HEK293T (cell line): ENCODE results near the gene VRK1.

ENCODE experiments used
- CTCF ChIA-PET: fragments of 350-600 bp; formaldehyde crosslinking; extraction: SDS; loops from one replicate; lab custom pipeline; 2021; ENCODE audit warnings: antibody characterized with exemption, inconsistent platforms; lab: Yijun Ruan, JAX
- POLR2A ChIA-PET: fragments of 350-600 bp; formaldehyde crosslinking; extraction: SDS; loops from one replicate; lab custom pipeline; 2020; ENCODE audit warnings: antibody characterized with exemption, inconsistent platforms; lab: Yijun Ruan, JAX
- DNase-seq: peaks from one replicate; pipeline ENCODE4 v3.0.0; 2012; ENCODE audit warnings: mixed read lengths; ENCODE audit errors: extremely low spot score
- ARNT ChIP-seq: fragments of 450-650 bp; IDR thresholded peaks from 2 replicates; pipeline ENCODE4 v1.6.1; 2017; ENCODE audit warnings: mild to moderate bottlenecking
- BHLHE40 ChIP-seq: fragments of 450-650 bp; IDR thresholded peaks from 2 replicates; pipeline ENCODE4 v1.6.1; 2016; ENCODE audit warnings: mild to moderate bottlenecking, moderate library complexity, borderline replicate concordance
- CTBP1 ChIP-seq: fragments of 450-650 bp; IDR thresholded peaks from 2 replicates; pipeline ENCODE4 v1.6.1; 2016; ENCODE audit warnings: borderline replicate concordance
- ELF4 ChIP-seq: fragments of 450-650 bp; IDR thresholded peaks from 2 replicates; pipeline ENCODE4 v1.6.1; 2017; ENCODE audit warnings: antibody characterized with exemption
- FOXA1 ChIP-seq: fragments of 450-650 bp; IDR thresholded peaks from 2 replicates; pipeline ENCODE4 v1.6.1; 2016; ENCODE audit warnings: mild to moderate bottlenecking
- FOXK2 ChIP-seq: fragments of 450-650 bp; IDR thresholded peaks from 2 replicates; pipeline ENCODE4 v1.6.1; 2016; ENCODE audit warnings: mild to moderate bottlenecking
- FOXM1 ChIP-seq: fragments of 450-650 bp; IDR thresholded peaks from 2 replicates; pipeline ENCODE4 v1.6.1; 2017; ENCODE audit warnings: mild to moderate bottlenecking, borderline replicate concordance
- HDGF ChIP-seq: fragments of 450-650 bp; IDR thresholded peaks from 2 replicates; pipeline ENCODE4 v1.6.1; 2017; ENCODE audit warnings: antibody characterized with exemption, borderline replicate concordance
- L3MBTL2 ChIP-seq: fragments of 450-650 bp; conservative IDR thresholded peaks from 2 replicates; pipeline ENCODE4 v1.6.1; 2016; ENCODE audit warnings: mild to moderate bottlenecking
- LEF1 ChIP-seq: fragments of 450-650 bp; IDR thresholded peaks from 2 replicates; pipeline ENCODE4 v1.6.1; 2017; ENCODE audit warnings: mild to moderate bottlenecking, borderline replicate concordance
- NFRKB ChIP-seq: fragments of 450-650 bp; IDR thresholded peaks from 2 replicates; pipeline ENCODE4 v1.6.1; 2016; ENCODE audit warnings: mild to moderate bottlenecking, moderate library complexity
- SP1 ChIP-seq: fragments of 450-650 bp; IDR thresholded peaks from 2 replicates; pipeline ENCODE4 v1.6.1; 2017
- SUZ12 ChIP-seq: fragments of 450-650 bp; IDR thresholded peaks from 2 replicates; pipeline ENCODE4 v1.6.1; 2016; ENCODE audit warnings: mild to moderate bottlenecking
- TARDBP ChIP-seq: fragments of 450-650 bp; IDR thresholded peaks from 2 replicates; pipeline ENCODE4 v1.6.1; 2016
- ZNF384 ChIP-seq: fragments of 450-650 bp; IDR thresholded peaks from 2 replicates; pipeline ENCODE4 v1.6.1; 2016
- TF ChIP-seq, protein P1 (sequence below): fragments of 450-650 bp; IDR thresholded peaks from 2 replicates; pipeline ENCODE4 v1.6.1; 2016

The VRK1 gene

GRCh38 chr14:96914571-96915128 is 117.5 kb downstream of the VRK1 start:
- ChIA-PET CTCF (no interaction called here), POLR2A (no interaction called here)
- no peak for DNase-seq
- TF ChIP-seq ARNT (no peak), NFRKB (no peak), SP1 (no peak), BHLHE40 (no peak), TARDBP (no peak), SUZ12 (no peak), FOXA1 (no peak), FOXM1 (no peak), L3MBTL2 (no peak), ELF4 (no peak)
- TF ChIP-seq, protein P1, sequence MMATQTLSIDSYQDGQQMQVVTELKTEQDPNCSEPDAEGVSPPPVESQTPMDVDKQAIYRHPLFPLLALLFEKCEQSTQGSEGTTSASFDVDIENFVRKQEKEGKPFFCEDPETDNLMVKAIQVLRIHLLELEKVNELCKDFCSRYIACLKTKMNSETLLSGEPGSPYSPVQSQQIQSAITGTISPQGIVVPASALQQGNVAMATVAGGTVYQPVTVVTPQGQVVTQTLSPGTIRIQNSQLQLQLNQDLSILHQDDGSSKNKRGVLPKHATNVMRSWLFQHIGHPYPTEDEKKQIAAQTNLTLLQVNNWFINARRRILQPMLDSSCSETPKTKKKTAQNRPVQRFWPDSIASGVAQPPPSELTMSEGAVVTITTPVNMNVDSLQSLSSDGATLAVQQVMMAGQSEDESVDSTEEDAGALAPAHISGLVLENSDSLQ: no peak

DNA sequence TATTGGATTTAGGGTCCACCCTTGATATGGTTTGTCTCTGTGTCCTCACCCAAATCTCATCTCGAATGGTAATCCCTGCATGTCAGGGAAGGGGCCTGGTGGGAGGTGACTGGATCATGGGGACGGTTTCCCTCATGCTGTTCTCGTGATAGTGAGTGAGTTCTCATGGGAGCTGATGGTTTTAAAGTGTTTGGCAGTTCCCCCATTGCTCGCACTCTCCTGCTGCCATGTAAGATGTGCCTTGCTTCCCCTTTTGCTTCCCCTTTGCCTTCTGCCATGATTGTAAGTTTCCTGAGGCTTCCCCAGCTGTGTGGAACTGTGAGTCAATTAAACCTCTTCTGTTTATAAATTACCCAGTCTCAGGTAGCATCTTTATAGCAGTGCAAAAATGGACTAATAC is 118.3 kb downstream of the VRK1 start:
- ChIA-PET CTCF (no interaction called here), POLR2A (no interaction called here)
- TF ChIP-seq CTBP1 (no peak), FOXK2 (no peak), ZNF384 (no peak), NFRKB (no peak), ARNT (no peak), FOXA1 (no peak), TARDBP (no peak), SP1 (no peak), BHLHE40 (no peak), HDGF (no peak), FOXM1 (no peak), SUZ12 (no peak), L3MBTL2 (no peak), ELF4 (no peak), LEF1 (no peak)
- TF ChIP-seq, protein P1: no peak
- no peak for DNase-seq

DNA sequence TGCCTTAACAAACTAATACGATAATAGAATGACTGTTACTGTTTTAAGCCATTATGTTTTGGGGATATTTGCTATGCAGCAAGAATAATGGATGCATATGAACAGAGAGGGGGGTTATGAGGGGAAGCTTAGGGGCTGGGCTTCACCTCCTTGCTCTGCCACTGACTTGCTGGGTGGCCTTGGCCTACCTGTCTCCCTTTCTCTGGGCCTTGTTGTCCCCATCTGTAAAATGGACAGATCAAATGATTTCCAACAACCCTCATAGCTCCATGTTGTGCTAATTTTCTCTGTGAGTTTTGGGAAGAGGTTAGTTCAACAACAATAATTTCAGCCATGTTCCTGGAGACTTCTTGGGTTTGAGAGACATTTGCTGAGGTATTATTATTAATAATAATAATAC is 119.6 kb downstream of the VRK1 start:
- ChIA-PET POLR2A (no interaction called here), CTCF (no interaction called here)
- no peak for TF ChIP-seq CTBP1
- DNase-seq: no peak

- ChIA-PET CTCF (no interaction called here), POLR2A (no interaction called here)
- no peak for DNase-seq
- TF ChIP-seq FOXA1: no peak
- no peak for TF ChIP-seq HDGF
- no peak for TF ChIP-seq ARNT
- no peak for TF ChIP-seq L3MBTL2
- TF ChIP-seq SUZ12: no peak
- no peak for TF ChIP-seq FOXK2
- TF ChIP-seq TARDBP: no peak
- TF ChIP-seq FOXM1: no peak
- TF ChIP-seq CTBP1: no peak
- no peak for TF ChIP-seq LEF1
Measured at GRCh38 chr14:96917442-96917963, 120.3 kb downstream of the VRK1 start.

- CTCF ChIA-PET: no interaction called here
- TF ChIP-seq SUZ12: no peak
- TF ChIP-seq, protein P1: no peak
- no peak for TF ChIP-seq LEF1
- TF ChIP-seq ZNF384: no peak
- TF ChIP-seq CTBP1: no peak
- TF ChIP-seq HDGF: no peak
- TF ChIP-seq SP1: no peak
- no peak for TF ChIP-seq TARDBP
- POLR2A ChIA-PET: no interaction called here
- no peak for DNase-seq
Measured at GRCh38 chr14:96920023-96920422, 122.8 kb downstream of the VRK1 start.

DNA sequence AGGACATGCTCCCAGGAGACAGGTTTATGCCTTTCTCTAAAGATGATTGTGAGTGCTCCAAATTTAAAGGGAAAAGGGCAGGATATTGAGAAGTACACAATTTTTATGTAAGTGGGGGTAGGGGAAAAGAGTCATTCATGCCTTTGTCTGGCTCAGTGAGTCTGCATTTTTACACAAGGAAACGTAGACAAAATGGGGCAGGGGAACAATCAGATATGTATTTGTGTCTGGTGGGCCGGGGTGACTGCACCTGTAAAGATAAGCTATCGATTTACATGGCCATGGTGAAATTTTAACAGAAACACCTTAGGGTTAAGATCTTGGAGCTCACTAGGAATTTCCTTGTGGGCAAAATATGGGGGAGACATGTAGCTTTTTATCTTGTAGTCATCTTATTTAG is 123.6 kb downstream of the VRK1 start:
- DNase-seq: no peak
- ChIA-PET POLR2A (no interaction called here), CTCF (no interaction called here)
- TF ChIP-seq L3MBTL2 (no peak), LEF1 (no peak), NFRKB (no peak), TARDBP (no peak), SUZ12 (no peak), FOXA1 (no peak), HDGF (no peak), ELF4 (no peak), ZNF384 (no peak), SP1 (no peak), FOXM1 (no peak), FOXK2 (no peak), CTBP1 (no peak)
- TF ChIP-seq, protein P1: no peak
